Lung (tissue), 12 donors: ENCODE measurements around the gene TBL1Y. TPM values are rescaled to one million over a fixed set of nuclear protein-coding genes. Genes with fewer than 3 reads are reported as not detected.
A peak's percentile ranks its signal among the peaks of the same experiment; 100 is the strongest.

ENCODE experiments used
- ATAC-seq: fragments of 200-7000 bp; cut with Tn5 transposase; one replicate; pipeline ENCODE4 v1.9.1; 2020; ENCODE audit warnings: moderate number of reproducible peaks; ENCODE audit not compliant: insufficient read depth, low FRiP score
- DNase-seq, 3 donors: peaks; one replicate each; pipeline ENCODE4 v3.0.0-alpha.2; 2013 to 2017
- H3K27ac ChIP-seq, 2 donors: one replicate each; pipeline ENCODE4 v1.5.1; 2013; ENCODE audit warnings: mild to moderate bottlenecking in 2 of 2, moderate library complexity in 2 of 2, control low read depth in 1 of 2, inconsistent platforms in 1 of 2, low read depth in 1 of 2, low read length in 1 of 2
- H3K27me3 ChIP-seq, 3 donors: one replicate each; pipeline ENCODE4 v1.5.1; 2013; ENCODE audit warnings: low read length in 2 of 3; ENCODE audit not compliant: control insufficient read depth in 3 of 3, insufficient read depth in 3 of 3
- H3K36me3 ChIP-seq, 4 donors: one replicate each; pipeline ENCODE4 v1.5.1; 2013; ENCODE audit warnings: low read length in 4 of 4, mild to moderate bottlenecking in 1 of 4, moderate library complexity in 1 of 4; ENCODE audit not compliant: control insufficient read depth in 4 of 4, insufficient read depth in 4 of 4
- H3K4me1 ChIP-seq, 5 donors: one replicate each; pipeline ENCODE4 v1.5.1; 2013; ENCODE audit warnings: low read length in 5 of 5, mild to moderate bottlenecking in 2 of 5, moderate library complexity in 1 of 5; ENCODE audit not compliant: control insufficient read depth in 5 of 5, insufficient read depth in 5 of 5
- H3K4me3 ChIP-seq: one replicate; pipeline ENCODE4 v1.5.1; 2013; ENCODE audit warnings: mild to moderate bottlenecking, control low read depth, moderate library complexity
- H3K9ac ChIP-seq, 2 donors: one replicate each; pipeline ENCODE4 v1.5.1; 2013; ENCODE audit warnings: low read length in 2 of 2, control low read depth in 1 of 2; ENCODE audit not compliant: insufficient read depth in 1 of 2
- H3K9me3 ChIP-seq, 4 donors: one replicate each; pipeline ENCODE4 v1.5.1; 2013; ENCODE audit warnings: low read length in 3 of 4, mild to moderate bottlenecking in 1 of 4, moderate library complexity in 1 of 4; ENCODE audit not compliant: control insufficient read depth in 4 of 4, insufficient read depth in 3 of 4
- CTCF ChIP-seq: IDR thresholded peaks from 2 replicates; pipeline ENCODE4 v1.5.1; 2012; ENCODE audit warnings: mild to moderate bottlenecking; ENCODE audit errors: control extremely low read depth, extremely low read depth
- WGBS, 2 donors: extraction: QIAGEN DNeasy Blood & Tissue Kit; methylation state at CpG; one replicate each; pipeline ENCODE4 v1.1.7; 2013; 5-methylcytosine and 5-hydroxymethylcytosine counted together
- polyA plus RNA-seq, 2 donors: library from polyadenylated mRNA; stranded (reverse); fragments of 200-250 nt; gene quantifications; one replicate each; pipeline ENCODE4 v1.2.1, GENCODE V29; 2013
- total RNA-seq, 2 donors: library from RNA; depleted of rRNA in 1 of 2; stranded (reverse); fragments of >200 nt in 1 of 2; gene quantifications; one replicate each; pipeline ENCODE4 v1.2.1, GENCODE V29; 2014 to 2021
- donor health status: control.
- donor health status: control.
- donor health status: Bipolar disorder and iron deficiency.
- donor health status: healthy.
- donor health status: DM: yes; HTN: yes; CAD: no.

TBL1Y gene
- total and polyA plus RNA-seq, 4 donors: 0.18 TPM; not detected in 3

- H3K9ac ChIP-seq: no peak overlapping the region
Observed at GRCh38 chrY:6997503-6998066, 87.1 kb downstream of the TBL1Y start.

GRCh38 chrY:6999905-7000304, 89.4 kb downstream of the TBL1Y start:
- 89% methylated on average over 2 of the region's 2 CpGs; no CpG with 5 or more reads in 1 of the 2 donors for WGBS, 2 donors
- H3K4me1 ChIP-seq: no peaks in the 10 kb centered on the region
- no peak for TF ChIP-seq CTCF
- DNase-seq (no peak), ATAC-seq (no peak)
- no peaks in the 10 kb centered on the region for H3K27me3 ChIP-seq
- no peak overlapping the region for H3K27ac ChIP-seq
- H3K36me3 ChIP-seq: no peaks in the 10 kb centered on the region
- no peaks in the 10 kb centered on the region for H3K9me3 ChIP-seq
- H3K9ac ChIP-seq: no peak overlapping the region
- H3K4me3 ChIP-seq: no peak overlapping the region

More at GRCh38 chrY:6997503-6998066, 87.1 kb downstream of the TBL1Y start:
- WGBS, 2 donors: 80% methylated on average over 1 of the region's 1 CpG; no CpG with 5 or more reads in 1 of the 2 donors
- Histone ChIP-seq H3K27ac (no peak overlapping the region), H3K4me3 (no peak overlapping the region), H3K27me3 (no peaks in the 10 kb centered on the region), H3K9me3 (no peaks in the 10 kb centered on the region), H3K36me3 (no peaks in the 10 kb centered on the region), H3K4me1 (no peaks in the 10 kb centered on the region)
- ATAC-seq: no peak
- no peak for TF ChIP-seq CTCF
- DNase-seq: no peak

GRCh38 chrY:7002581-7002980, 92.1 kb downstream of the TBL1Y start:
- no peak overlapping the region for H3K4me3 ChIP-seq
- no peaks in the 10 kb centered on the region for H3K36me3 ChIP-seq
- WGBS, 2 donors: 31% methylated on average over 3 of the region's 3 CpGs; no CpG with 5 or more reads in 1 of the 2 donors
- no peaks in the 10 kb centered on the region for H3K4me1 ChIP-seq
- no peak for TF ChIP-seq CTCF
- no peak overlapping the region for H3K9ac ChIP-seq
- H3K27me3 ChIP-seq: no peaks in the 10 kb centered on the region
- H3K9me3 ChIP-seq: no peaks in the 10 kb centered on the region
- DNase-seq (peak in 1 of 3 donors; percentile 7), ATAC-seq (no peak)
- no peak overlapping the region for H3K27ac ChIP-seq

- Histone ChIP-seq H3K9me3 (no peaks in the 10 kb centered on the region), H3K27me3 (no peaks in the 10 kb centered on the region), H3K36me3 (no peaks in the 10 kb centered on the region), H3K9ac (no peak overlapping the region), H3K4me1 (no peaks in the 10 kb centered on the region), H3K27ac (no peak overlapping the region), H3K4me3 (no peak overlapping the region)
- DNase-seq: no peak
- ATAC-seq: no peak
- 86% methylated on average over 1 of the region's 1 CpG; no CpG with 5 or more reads in 1 of the 2 donors for WGBS, 2 donors
- no peak for TF ChIP-seq CTCF
Observed at GRCh38 chrY:7007911-7008310, 97.4 kb downstream of the TBL1Y start.
